OCI-LY7 (cell line): Measurements from ENCODE around the gene ECEL1. TPM values are rescaled to one million over a fixed set of nuclear protein-coding genes. Genes with fewer than 3 reads are reported as not detected.

Experiments
- BruUV-seq: library from RNA; stranded (reverse); fragments of 400-500 nt; replicated peaks from 2 replicates; lab custom pipeline; 2021; lab: Mats Ljungman, UMichigan
- CTCF ChIA-PET: fragments of 300-600 bp; sonication (Branson Sonifier 250); formaldehyde crosslinking; loops from one replicate; lab custom pipeline; 2022; ENCODE audit warnings: antibody characterized with exemption; ENCODE audit not compliant: unreplicated experiment; lab: Charles Lee
- POLR2A ChIA-PET: fragments of 300-600 bp; sonication (Branson Sonifier 250); formaldehyde crosslinking; loops from one replicate; lab custom pipeline; 2022; ENCODE audit warnings: antibody characterized with exemption; lab: Charles Lee
- DNase-seq: peaks from one replicate; pipeline ENCODE4 v3.0.0-alpha.2; 2015; ENCODE audit warnings: low spot score
- H2AFZ ChIP-seq: fragments of 200-600 bp; sonication (generic), shearing (Covaris generic); 2 replicates; pipeline ENCODE4 v1.6.1; 2014; ENCODE audit warnings: mild to moderate bottlenecking, antibody characterized with exemption, low read length, moderate library complexity
- H3K27ac ChIP-seq: fragments of 200-600 bp; sonication (generic); 2 replicates; pipeline ENCODE4 v1.5.1; 2014; ENCODE audit warnings: mixed run types, low read depth, mild to moderate bottlenecking, moderate library complexity, low read length, inconsistent platforms; ENCODE audit not compliant: poor library complexity, severe bottlenecking
- H3K36me3 ChIP-seq: fragments of 200-600 bp; sonication (generic); 2 replicates; pipeline ENCODE4 v1.6.1; 2014; ENCODE audit warnings: mild to moderate bottlenecking, antibody characterized with exemption, low read length, moderate library complexity, mixed read lengths; ENCODE audit not compliant: insufficient read depth
- H3K4me1 ChIP-seq: fragments of 200-600 bp; sonication (generic); 2 replicates; pipeline ENCODE4 v1.5.1; 2014; ENCODE audit warnings: mild to moderate bottlenecking, low read length; ENCODE audit not compliant: insufficient read depth, poor library complexity, severe bottlenecking
- H3K4me2 ChIP-seq: fragments of 200-600 bp; sonication (generic); 2 replicates; pipeline ENCODE4 v1.6.1; 2014; ENCODE audit warnings: mild to moderate bottlenecking, low read length
- H3K4me3 ChIP-seq: fragments of 200-600 bp; sonication (generic); 2 replicates; pipeline ENCODE4 v1.5.1; 2014; ENCODE audit warnings: mild to moderate bottlenecking, low read depth, low read length; ENCODE audit not compliant: poor library complexity, severe bottlenecking
- H3K79me2 ChIP-seq: fragments of 200-600 bp; sonication (generic); 2 replicates; pipeline ENCODE4 v1.6.1; 2016; ENCODE audit warnings: low read depth, mild to moderate bottlenecking, low read length, moderate library complexity, mixed read lengths; ENCODE audit not compliant: insufficient read depth
- H3K9me2 ChIP-seq: fragments of 200-600 bp; sonication (generic); 2 replicates; pipeline ENCODE4 v1.6.1; 2016; ENCODE audit warnings: mild to moderate bottlenecking, low read length, mixed read lengths; ENCODE audit not compliant: insufficient read depth
- H3K9me3 ChIP-seq: fragments of 200-600 bp; sonication (generic); 2 replicates; pipeline ENCODE4 v1.6.1; 2014; ENCODE audit warnings: mild to moderate bottlenecking, mixed run types, low read length, mixed read lengths
- H4K20me1 ChIP-seq: fragments of 200-600 bp; sonication (generic); 2 replicates; pipeline ENCODE4 v1.6.1; 2014; ENCODE audit warnings: mild to moderate bottlenecking, antibody characterized with exemption, low read length, moderate library complexity, mixed read lengths; ENCODE audit not compliant: insufficient read depth
- CTCF ChIP-seq: fragments of 200-600 bp; sonication (generic); conservative IDR thresholded peaks from 2 replicates; pipeline ENCODE4 v1.5.1; 2014; ENCODE audit warnings: mild to moderate bottlenecking, antibody characterized with exemption, low read length, moderate library complexity, mixed read lengths
- EZH2phosphoT487 ChIP-seq: fragments of 200-600 bp; sonication (generic); IDR thresholded peaks from 2 replicates; pipeline ENCODE4 v1.6.1; 2018; ENCODE audit warnings: low read depth, borderline replicate concordance, mild to moderate bottlenecking, mixed run types, antibody characterized with exemption, low read length, moderate library complexity, mixed read lengths
- intact Hi-C: fragments of 100-400 bp; cut with micrococcal nuclease; formaldehyde crosslinking; loops from one replicate; pipeline ENCODE4 v1.10.0; 2022; ENCODE audit not compliant: unreplicated experiment
- total RNA-seq, 2 experiments: library from RNA; depleted of rRNA in 1 of 2; stranded (reverse); fragments of >200 nt in 1 of 2; shearing (Covaris generic) in 1 of 2; gene quantifications; 2 replicates each; pipeline ENCODE4 v1.2.3, GENCODE V29; 2014 to 2022

Gene ECEL1
- total RNA-seq, 2 experiments from 2014 or later = not detected

- no peak overlapping the region for H3K4me3 ChIP-seq
- POLR2A ChIA-PET = no interaction called here
- no TSS peak for BruUV-seq
- no peak overlapping the region for H2AFZ ChIP-seq
- H3K4me1 ChIP-seq = no peaks in the 10 kb centered on the region
- CTCF ChIA-PET = no interaction called here
- H3K27ac ChIP-seq = no peak overlapping the region
- DNase-seq = no peak
- no peaks in the 10 kb centered on the region for H3K79me2 ChIP-seq
- H4K20me1 ChIP-seq = no peaks in the 10 kb centered on the region
- no peaks in the 10 kb centered on the region for H3K9me2 ChIP-seq
- no peak overlapping the region for H3K4me2 ChIP-seq
- H3K36me3 ChIP-seq = no peaks in the 10 kb centered on the region
- no peak for TF ChIP-seq EZH2phosphoT487
- TF ChIP-seq CTCF = no peak
- no peaks in the 10 kb centered on the region for H3K9me3 ChIP-seq
- intact Hi-C loops = no loop called here
Observed at GRCh38 chr2:232505856-232506255, 18.2 kb upstream of the ECEL1 start.

- no peak overlapping the region for H3K27ac ChIP-seq
- H2AFZ ChIP-seq = no peak overlapping the region
- CTCF ChIA-PET = no interaction called here
- no peak for TF ChIP-seq EZH2phosphoT487
- TF ChIP-seq CTCF = no peak
- no peak overlapping the region for H3K4me2 ChIP-seq
- H4K20me1 ChIP-seq = no peaks in the 10 kb centered on the region
- H3K4me1 ChIP-seq = no peaks in the 10 kb centered on the region
- DNase-seq = no peak
- intact Hi-C loops = no loop called here
- no TSS peak for BruUV-seq
- H3K9me3 ChIP-seq = no peaks in the 10 kb centered on the region
- H3K9me2 ChIP-seq = no peaks in the 10 kb centered on the region
- no peaks in the 10 kb centered on the region for H3K79me2 ChIP-seq
- no peaks in the 10 kb centered on the region for H3K36me3 ChIP-seq
- H3K4me3 ChIP-seq = no peak overlapping the region
- POLR2A ChIA-PET = no interaction called here
Observed at GRCh38 chr2:232504438-232504837, 16.8 kb upstream of the ECEL1 start.

- Histone ChIP-seq H3K79me2 (no peaks in the 10 kb centered on the region), H3K4me2 (no peak overlapping the region), H3K4me3 (no peak overlapping the region), H3K27ac (no peak overlapping the region), H3K9me2 (no peaks in the 10 kb centered on the region), H3K4me1 (no peaks in the 10 kb centered on the region), H2AFZ (no peak overlapping the region), H3K36me3 (no peaks in the 10 kb centered on the region), H3K9me3 (no peaks in the 10 kb centered on the region), H4K20me1 (no peaks in the 10 kb centered on the region)
- CTCF ChIA-PET = no interaction called here
- BruUV-seq = no TSS peak
- DNase-seq = no peak
- TF ChIP-seq EZH2phosphoT487 (no peak), CTCF (no peak)
- intact Hi-C loops = no loop called here
- POLR2A ChIA-PET = no interaction called here
Observed at GRCh38 chr2:232503809-232504323, 16.2 kb upstream of the ECEL1 start.
